DMS 273 (cell line): ENCODE results near the gene NEURL4.

Source experiments
- DNase-seq: peaks from one replicate; lab custom pipeline; 2025; ENCODE audit not compliant: unreplicated experiment; lab: John Stamatoyannopoulos, UW

NEURL4 gene

GRCh38 chr17:7324438-7324779 lies 4.7 kb downstream of the NEURL4 start:
- no peak for DNase-seq

GRCh38 chr17:7323731-7324437 lies 5.3 kb downstream of the NEURL4 start:
- DNase-seq = peak; percentile 41

- DNase-seq = no peak
These were observed 6.5 kb downstream of the NEURL4 start for GRCh38 chr17:7322520-7323194.

GRCh38 chr17:7321466-7321865 lies 7.7 kb downstream of the NEURL4 start:
- DNase-seq = no peak

- no peak for DNase-seq
These were observed 10.8 kb downstream of the NEURL4 start for GRCh38 chr17:7318121-7318860.

GRCh38 chr17:7317161-7317803 lies 11.9 kb downstream of the NEURL4 start:
- no peak for DNase-seq

GRCh38 chr17:7315570-7316235 lies 13.4 kb downstream of the NEURL4 start:
- DNase-seq = no peak

- peak; percentile 90 for DNase-seq
These were observed 14.2 kb downstream of the NEURL4 start, which contains the start of gene GPS2 for GRCh38 chr17:7314719-7315569. TSS of gene GPS2 (minus strand) at chr17:7315360. CDS start at chr17:7315052, 308 bp downstream.

GRCh38 chr17:7313890-7314718 lies 15.0 kb downstream of the NEURL4 start:
- DNase-seq = peak; percentile 61

- peak; percentile 62 for DNase-seq
These were observed 15.8 kb downstream of the NEURL4 start for GRCh38 chr17:7313088-7313889.

- DNase-seq = peak; percentile 31
These were observed 16.6 kb downstream of the NEURL4 start for GRCh38 chr17:7312432-7313087.

- no peak for DNase-seq
These were observed 17.9 kb downstream of the NEURL4 start for GRCh38 chr17:7311110-7311705.

- no peak for DNase-seq
These were observed 19.5 kb downstream of the NEURL4 start for GRCh38 chr17:7309628-7310027.

- DNase-seq = peak; percentile 78
These were observed 20.3 kb downstream of the NEURL4 start for GRCh38 chr17:7308625-7309433.

GRCh38 chr17:7307686-7308624 lies 21.2 kb downstream of the NEURL4 start:
- peak; percentile 67 for DNase-seq
